Gastrocnemius medialis (tissue), 4 donors: ENCODE measurements around the gene SEMA5B. TPM values are rescaled to one million over a fixed set of nuclear protein-coding genes. Genes with fewer than 3 reads are reported as not detected.

Experiments
- ATAC-seq, 2 donors: fragments of 150-250 bp; one replicate each; pipeline ENCODE4 v1.9.1; 2016
- DNase-seq, 2 donors: peaks; one replicate each; pipeline ENCODE4 v3.0.0-alpha.2; 2019
- H3K27ac ChIP-seq, 4 donors: fragments of 200-600 bp; sonication (generic); 1 replicate in 1 of 4; 2 replicates in 3 of 4; pipeline ENCODE4 v1.5.1; 2016 to 2018; ENCODE audit warnings: mild to moderate bottlenecking in 2 of 4, moderate library complexity in 1 of 4
- H3K27me3 ChIP-seq, 3 donors: fragments of 200-600 bp; sonication (generic) in 2 of 3; 1 replicate in 1 of 3; 2 replicates in 2 of 3; pipeline versions ENCODE4 v1.5.1 to v1.6.0; 2016 to 2019; ENCODE audit warnings: mild to moderate bottlenecking in 1 of 3, moderate library complexity in 1 of 3
- H3K36me3 ChIP-seq, 2 donors: fragments of 200-600 bp; sonication (generic) in 1 of 2; one replicate each; pipeline ENCODE4 v1.5.1; 2017 to 2018
- H3K4me1 ChIP-seq, 2 donors: fragments of 200-600 bp; sonication (generic) in 1 of 2; one replicate each; pipeline ENCODE4 v1.5.1; 2016 to 2017; ENCODE audit warnings: mild to moderate bottlenecking in 2 of 2
- H3K4me3 ChIP-seq, 4 donors: fragments of 200-600 bp; sonication (generic) in 3 of 4; 1 replicate in 1 of 4; 2 replicates in 3 of 4; pipeline ENCODE4 v1.5.1; 2016 to 2019; ENCODE audit warnings: mild to moderate bottlenecking in 2 of 4
- H3K9me3 ChIP-seq, 3 donors: fragments of 200-600 bp; sonication (generic) in 2 of 3; 1 replicate in 1 of 3; 2 replicates in 2 of 3; pipeline ENCODE4 v1.5.1; 2016 to 2019
- POLR2A ChIP-seq, 2 donors: fragments of 450-650 bp; IDR thresholded peaks; one replicate each; pipeline ENCODE4 v1.6.1; 2017; ENCODE audit warnings: antibody characterized with exemption in 2 of 2, mild to moderate bottlenecking in 2 of 2, moderate library complexity in 2 of 2
- in situ Hi-C, 4 donors: fragments of 200-750 bp; cut with MboI; loops; one replicate each; pipeline versions ENCODE4 v1.15.0 to v1.8.0; 2017; ENCODE audit warnings: low sequenced_read_pairs in 4 of 4
- intact Hi-C: fragments of 100-400 bp; cut with DNase I; formaldehyde crosslinking; loops from one replicate; pipeline ENCODE4 v1.15.1; 2023; ENCODE audit warnings: low total_unique reads
- total RNA-seq, 4 donors: library from RNA; depleted of rRNA; stranded (reverse); fragments of >200 nt; gene quantifications; one replicate each; pipeline versions ENCODE4 v1.1.0 to v1.2.3, GENCODE V29; 2016
- TF ChIP-seq, protein P1 (sequence below), 5 experiments: fragments of 450-650 bp in 3 of 5; fragments of 200-600 bp in 2 of 5; sonication (generic) in 2 of 5; IDR thresholded peaks in 4 of 5; conservative IDR thresholded peaks in 1 of 5; 1 replicate in 4 of 5; 2 replicates in 1 of 5; pipeline ENCODE4 v1.5.1; 2016 to 2019; ENCODE audit warnings: antibody characterized with exemption in 5 of 5, mild to moderate bottlenecking in 3 of 5, moderate library complexity in 3 of 5

SEMA5B gene
- total RNA-seq, 4 donors from 2014 or later, result 0.10 to 0.26 TPM; not detected in 2

DNA sequence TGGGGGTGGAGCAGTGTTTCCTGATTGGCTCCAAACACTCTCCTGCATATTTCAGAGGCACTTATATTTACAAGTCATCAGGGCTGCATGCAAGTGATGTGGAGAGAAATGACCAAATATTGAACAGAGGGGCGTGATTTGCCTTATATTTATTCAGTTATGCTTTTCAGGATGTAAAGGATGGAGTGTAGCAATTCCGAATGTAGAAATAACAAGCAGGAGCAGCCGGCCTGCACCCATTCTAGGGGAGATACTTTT is 19.4 kb upstream of the SEMA5B start:
- intact Hi-C loops, result no loop called here
- H3K9me3 ChIP-seq, result no peaks in the 10 kb centered on the region
- no peak for ATAC-seq
- H3K27me3 ChIP-seq, result peaks cover 0 to 4% (median 0%) of the 10 kb centered on the region in 3 donors
- no peaks in the 10 kb centered on the region for H3K36me3 ChIP-seq
- TF ChIP-seq, protein P1, sequence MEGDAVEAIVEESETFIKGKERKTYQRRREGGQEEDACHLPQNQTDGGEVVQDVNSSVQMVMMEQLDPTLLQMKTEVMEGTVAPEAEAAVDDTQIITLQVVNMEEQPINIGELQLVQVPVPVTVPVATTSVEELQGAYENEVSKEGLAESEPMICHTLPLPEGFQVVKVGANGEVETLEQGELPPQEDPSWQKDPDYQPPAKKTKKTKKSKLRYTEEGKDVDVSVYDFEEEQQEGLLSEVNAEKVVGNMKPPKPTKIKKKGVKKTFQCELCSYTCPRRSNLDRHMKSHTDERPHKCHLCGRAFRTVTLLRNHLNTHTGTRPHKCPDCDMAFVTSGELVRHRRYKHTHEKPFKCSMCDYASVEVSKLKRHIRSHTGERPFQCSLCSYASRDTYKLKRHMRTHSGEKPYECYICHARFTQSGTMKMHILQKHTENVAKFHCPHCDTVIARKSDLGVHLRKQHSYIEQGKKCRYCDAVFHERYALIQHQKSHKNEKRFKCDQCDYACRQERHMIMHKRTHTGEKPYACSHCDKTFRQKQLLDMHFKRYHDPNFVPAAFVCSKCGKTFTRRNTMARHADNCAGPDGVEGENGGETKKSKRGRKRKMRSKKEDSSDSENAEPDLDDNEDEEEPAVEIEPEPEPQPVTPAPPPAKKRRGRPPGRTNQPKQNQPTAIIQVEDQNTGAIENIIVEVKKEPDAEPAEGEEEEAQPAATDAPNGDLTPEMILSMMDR (IDR thresholded peaks at IDR 0.05 in 4 of 5, conservative IDR thresholded peaks at IDR 0.05 in 1 of 5), result no peak
- TF ChIP-seq POLR2A (IDR thresholded peaks at IDR 0.05), result no peak
- no peak overlapping the region for H3K4me3 ChIP-seq
- H3K27ac ChIP-seq, result no peak overlapping the region
- in situ Hi-C loops, result no loop called here
- H3K4me1 ChIP-seq, result no peaks in the 10 kb centered on the region
- no peak for DNase-seq

DNA sequence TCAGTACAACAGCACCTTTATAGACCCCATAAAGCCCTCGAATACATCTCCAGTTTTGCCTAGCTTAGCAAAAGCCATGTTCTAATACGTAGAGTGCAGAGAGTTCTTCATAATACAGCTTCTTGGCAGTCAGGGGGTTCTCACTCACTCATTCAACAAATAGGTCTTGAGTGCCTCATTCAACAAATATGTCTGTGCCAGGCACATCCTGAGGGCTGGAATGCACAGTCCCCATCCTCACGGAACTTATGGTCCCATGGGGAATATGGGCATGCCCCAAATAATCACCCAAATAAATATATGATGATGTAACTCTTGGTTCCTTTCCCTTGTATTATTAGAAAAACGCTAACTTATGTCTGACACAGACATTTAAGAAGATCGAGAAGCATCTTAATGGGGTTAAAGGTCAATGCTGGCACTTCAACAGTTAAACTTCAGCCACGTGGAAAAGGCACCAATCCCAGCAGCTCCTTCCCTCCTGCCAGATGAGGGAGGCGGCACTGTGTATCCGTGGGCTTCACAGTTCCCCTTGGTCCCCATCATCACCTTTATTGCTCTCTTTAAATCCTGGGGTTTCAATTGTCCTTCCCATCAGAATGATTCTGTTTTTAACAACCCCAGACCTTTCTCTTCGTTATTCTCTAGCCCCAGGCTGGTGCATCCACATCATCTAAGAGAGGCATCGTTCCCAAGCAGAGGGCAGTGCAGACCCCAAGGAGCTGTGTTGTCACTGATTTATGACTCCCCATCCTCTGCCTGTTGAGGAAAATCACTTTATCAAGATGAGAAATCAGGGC is 18.9 kb upstream of the SEMA5B start:
- no peaks in the 10 kb centered on the region for H3K9me3 ChIP-seq
- H3K4me3 ChIP-seq, result no peak overlapping the region
- ATAC-seq (no peak), DNase-seq (no peak)
- no peak for TF ChIP-seq POLR2A (IDR thresholded peaks at IDR 0.05)
- TF ChIP-seq, protein P1 (IDR thresholded peaks at IDR 0.05 in 4 of 5, conservative IDR thresholded peaks at IDR 0.05 in 1 of 5), result no peak
- H3K27me3 ChIP-seq, result peaks cover 0 to 4% (median 0%) of the 10 kb centered on the region in 3 donors
- intact Hi-C loops, result no loop called here
- no peaks in the 10 kb centered on the region for H3K36me3 ChIP-seq
- H3K27ac ChIP-seq, result no peak overlapping the region
- in situ Hi-C loops, result no loop called here
- no peaks in the 10 kb centered on the region for H3K4me1 ChIP-seq

DNA sequence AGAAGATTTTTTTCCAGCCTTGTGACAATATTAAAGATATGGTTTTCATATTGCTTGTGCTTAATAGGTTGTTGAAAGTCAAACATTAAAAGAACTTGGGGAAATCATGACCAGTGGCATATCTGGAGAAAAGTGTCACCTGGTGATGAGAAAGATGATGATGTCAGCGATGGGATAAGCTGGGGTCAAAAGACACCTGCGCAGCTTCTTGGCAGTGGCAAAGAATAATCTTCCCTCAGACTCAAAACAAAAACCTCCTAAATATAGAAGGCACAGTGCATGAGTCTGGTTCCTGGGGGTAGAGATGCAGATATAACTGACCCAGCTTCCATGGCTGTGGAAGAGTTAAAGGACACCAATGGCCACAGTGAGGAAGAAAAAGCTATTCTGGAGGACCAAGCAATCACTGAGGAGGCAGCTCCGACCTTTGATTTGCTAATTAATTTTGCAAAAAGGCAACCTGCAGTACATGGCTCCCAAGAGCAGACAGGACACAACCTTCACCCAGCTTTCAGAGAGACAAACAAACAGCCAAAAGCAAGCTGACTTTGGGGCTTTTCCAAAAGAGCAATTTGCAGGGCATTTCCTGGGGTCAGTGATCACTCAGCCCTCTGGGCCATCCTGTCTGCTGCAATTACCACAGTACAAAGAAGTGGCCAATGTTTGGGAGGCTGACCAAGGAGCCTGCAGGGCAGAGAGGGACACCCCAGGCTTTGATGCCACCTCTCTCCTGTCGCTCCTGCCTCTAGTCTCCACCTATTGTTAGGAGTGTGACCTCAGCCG is 17.6 kb upstream of the SEMA5B start:
- ATAC-seq (no peak), DNase-seq (no peak)
- in situ Hi-C loops (no loop called here), intact Hi-C loops (no loop called here)
- no peaks in the 10 kb centered on the region for H3K4me1 ChIP-seq
- H3K36me3 ChIP-seq, result no peaks in the 10 kb centered on the region
- no peak for TF ChIP-seq POLR2A (IDR thresholded peaks at IDR 0.05)
- TF ChIP-seq, protein P1 (IDR thresholded peaks at IDR 0.05 in 4 of 5, conservative IDR thresholded peaks at IDR 0.05 in 1 of 5), result no peak
- H3K27ac ChIP-seq, result no peak overlapping the region
- no peak overlapping the region for H3K4me3 ChIP-seq
- no peaks in the 10 kb centered on the region for H3K9me3 ChIP-seq
- H3K27me3 ChIP-seq, result peaks cover 0 to 4% (median 0%) of the 10 kb centered on the region in 3 donors

- no peak for TF ChIP-seq POLR2A (IDR thresholded peaks at IDR 0.05)
- TF ChIP-seq, protein P1 (IDR thresholded peaks at IDR 0.05 in 4 of 5, conservative IDR thresholded peaks at IDR 0.05 in 1 of 5), result no peak
- no peaks in the 10 kb centered on the region for H3K4me1 ChIP-seq
- ATAC-seq (no peak), DNase-seq (no peak)
- in situ Hi-C loops (no loop called here), intact Hi-C loops (no loop called here)
- no peak overlapping the region for H3K4me3 ChIP-seq
- H3K27me3 ChIP-seq, result peaks cover 0 to 7% (median 0%) of the 10 kb centered on the region in 3 donors
- H3K36me3 ChIP-seq, result no peaks in the 10 kb centered on the region
- no peaks in the 10 kb centered on the region for H3K9me3 ChIP-seq
- H3K27ac ChIP-seq, result no peak overlapping the region
Measured at GRCh38 chr3:123042413-123042812, 14.8 kb upstream of the SEMA5B start.
